Right lobe of liver (tissue), 6 donors: ENCODE data around the gene ADGRD1. TPM values are rescaled to one million over a fixed set of nuclear protein-coding genes. Genes with fewer than 3 reads are reported as not detected.

Experiments
- ATAC-seq, 4 donors: fragments of 200-7000 bp; cut with Tn5 transposase; one replicate each; pipeline ENCODE4 v1.9.1; 2020; ENCODE audit warnings: mild to moderate bottlenecking in 4 of 4, moderate library complexity in 4 of 4
- DNase-seq, 3 donors: peaks; one replicate each; pipeline ENCODE4 v3.0.0-alpha.2; 2020
- H3K27ac ChIP-seq, 3 donors: fragments of 200-600 bp; one replicate each; pipeline ENCODE4 v1.8.0; 2022
- H3K27me3 ChIP-seq, 2 donors: fragments of 200-600 bp; one replicate each; pipeline ENCODE4 v1.8.0; 2022
- H3K36me3 ChIP-seq, 4 donors: fragments of 200-600 bp; sonication (generic) in 1 of 4; one replicate each; pipeline versions ENCODE4 v1.5.1 to v1.8.0; 2017 to 2022; ENCODE audit warnings: control low read depth in 1 of 4
- H3K4me1 ChIP-seq, 4 donors: fragments of 200-600 bp; sonication (generic) in 1 of 4; one replicate each; pipeline versions ENCODE4 v1.5.1 to v1.8.0; 2017 to 2022; ENCODE audit warnings: control low read depth in 1 of 4
- H3K4me3 ChIP-seq, 3 donors: fragments of 200-600 bp; one replicate each; pipeline ENCODE4 v1.8.0; 2022
- H3K9me3 ChIP-seq, 4 donors: fragments of 200-600 bp; sonication (generic) in 1 of 4; one replicate each; pipeline versions ENCODE4 v1.5.1 to v1.8.0; 2017 to 2022; ENCODE audit warnings: control low read depth in 1 of 4
- CTCF ChIP-seq, 4 donors: fragments of 200-600 bp in 3 of 4; fragments of 450-650 bp in 1 of 4; IDR thresholded peaks; one replicate each; pipeline versions ENCODE4 v1.5.1 to v1.8.0; 2016 to 2022; ENCODE audit warnings: antibody characterized with exemption in 4 of 4, mild to moderate bottlenecking in 2 of 4
- POLR2A ChIP-seq: fragments of 450-650 bp; IDR thresholded peaks from one replicate; pipeline ENCODE4 v1.6.1; 2017; ENCODE audit warnings: antibody characterized with exemption, mild to moderate bottlenecking
- whole genome bisulfite sequencing: methylation state at CpG from one replicate; pipeline ENCODE4 v1.1.6; 2018; ENCODE audit warnings: low coverage, low lambda C conversion rate; ENCODE audit not compliant: insufficient coverage; ENCODE audit errors: missing lambda C conversion rate; 5-methylcytosine and 5-hydroxymethylcytosine counted together
- intact Hi-C, 2 donors: fragments of 100-400 bp; cut with DNase I; formaldehyde crosslinking; loops; one replicate each; pipeline versions ENCODE4 v1.11.2 to v1.14.1; 2022
- total RNA-seq, 6 experiments: library from RNA; depleted of rRNA in 2 of 6; stranded (reverse); fragments of >200 nt in 2 of 6; fragmentation: NEBNext Ultra II Directional in 3 of 6; extraction: Animal tissue kit (Norgen Biotek cat#: 25700) in 3 of 6; gene quantifications; one replicate each; pipeline versions ENCODE4 v1.1.0 to v1.2.4, GENCODE V29; 2016 to 2023
- donor health status: DM: no; HTN: yes; CAD: no.
- donor health status: DM: no; HTN: no; CAD: no.
- donor health status: DM: no; HTN: no; CAD: no.
- donor health status: DM: no; HTN: yes; CAD: no.
- donor health status: DM: no; HTN: yes; CAD: no.

The ADGRD1 gene
- total RNA-seq, 6 experiments from 2014 or later, result 4.7 to 17.0 (median 10.9) TPM

DNA sequence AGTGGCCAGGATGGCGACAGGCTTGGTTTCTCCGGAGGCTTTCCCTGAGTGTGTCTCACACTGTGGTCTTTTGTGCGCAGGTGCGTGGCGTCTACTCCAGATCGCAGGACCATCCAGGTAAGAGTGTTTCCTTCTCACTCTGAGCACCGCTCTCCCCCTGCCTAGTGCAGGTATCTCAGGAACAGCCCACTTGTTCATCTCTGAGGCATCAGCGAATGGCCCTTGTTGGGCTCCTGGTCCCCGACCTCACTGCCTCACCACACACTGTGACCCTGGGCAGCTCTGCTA, 781 bp downstream of the ADGRD1 start:
- ATAC-seq (peak in 2 of 4 donors; percentile 17 to 55), DNase-seq (no peak)

GRCh38 chr12:130955238-130955816, 1.6 kb downstream of the ADGRD1 start:
- no peak overlapping the region for H3K27ac ChIP-seq
- no peak for TF ChIP-seq POLR2A
- TF ChIP-seq CTCF (IDR thresholded peaks at IDR 0.05), result no peak
- H3K36me3 ChIP-seq, result no peaks in the 10 kb centered on the region
- WGBS, result 84% methylated on average over 7 of the region's 11 CpGs
- H3K27me3 ChIP-seq, result no peaks in the 10 kb centered on the region
- H3K4me3 ChIP-seq, result no peak overlapping the region
- no peak for ATAC-seq
- DNase-seq, result no peak
- H3K9me3 ChIP-seq, result no peaks in the 10 kb centered on the region
- intact Hi-C loops, result no loop called here
- H3K4me1 ChIP-seq, result peaks cover 0 to 20% (median 2%) of the 10 kb centered on the region in 4 donors

More for the DNA sequence above, 781 bp downstream of the ADGRD1 start:
- WGBS, result 21% methylated on average over 9 of the region's 9 CpGs
- no peak overlapping the region for H3K27ac ChIP-seq
- peaks cover 0 to 20% (median 2%) of the 10 kb centered on the region in 4 donors for H3K4me1 ChIP-seq
- H3K36me3 ChIP-seq, result no peaks in the 10 kb centered on the region
- H3K4me3 ChIP-seq, result peak overlapping the region; percentile 30 to 38 (median 36)
- intact Hi-C loops, result no loop called here
- H3K9me3 ChIP-seq, result no peaks in the 10 kb centered on the region
- TF ChIP-seq CTCF (IDR thresholded peaks at IDR 0.05), result no peak
- no peak for TF ChIP-seq POLR2A
- no peaks in the 10 kb centered on the region for H3K27me3 ChIP-seq

GRCh38 chr12:130956009-130956408, 2.3 kb downstream of the ADGRD1 start:
- DNase-seq, result peak in 1 of 3 donors; percentile 52
- H3K4me3 ChIP-seq, result no peak overlapping the region

DNA sequence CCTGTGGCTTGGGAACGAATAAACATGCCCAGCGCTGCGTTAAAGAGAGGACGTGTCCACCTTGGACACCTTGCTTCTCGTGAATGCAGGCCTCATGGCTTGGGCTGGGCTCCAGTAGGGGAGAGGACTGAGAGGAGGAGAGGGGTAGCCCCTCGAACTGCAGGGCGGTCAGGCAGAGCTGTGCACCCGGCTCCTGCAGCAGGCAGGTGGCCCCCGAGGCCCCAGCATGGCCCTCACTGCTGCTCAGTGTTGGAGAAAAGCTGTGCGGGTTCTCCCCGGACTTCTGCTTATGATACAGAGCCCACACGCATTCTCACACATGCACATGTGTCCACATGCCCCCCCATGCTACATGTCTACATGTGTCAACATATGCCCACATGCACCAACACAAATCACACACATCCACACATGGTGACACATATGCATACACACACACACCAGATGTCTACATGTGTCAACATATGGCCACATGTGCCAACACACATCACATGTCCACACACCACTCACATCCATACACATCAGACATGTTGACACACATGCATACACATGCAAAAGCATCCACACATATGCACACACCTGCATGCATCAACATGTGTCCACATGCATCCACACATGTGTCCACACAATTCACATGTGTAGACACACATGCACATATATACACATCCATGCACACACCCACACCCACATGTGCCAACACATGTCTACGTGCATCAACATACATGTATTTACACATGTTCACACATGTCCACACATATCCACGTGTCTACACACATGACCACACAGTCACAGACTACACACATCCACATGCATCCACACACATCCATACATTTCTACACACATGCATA, 3.0 kb downstream of the ADGRD1 start:
- ATAC-seq (no peak), DNase-seq (no peak)
- no peaks in the 10 kb centered on the region for H3K27me3 ChIP-seq
- no peak for TF ChIP-seq POLR2A
- no peak for TF ChIP-seq CTCF (IDR thresholded peaks at IDR 0.05)
- no peak overlapping the region for H3K27ac ChIP-seq
- H3K4me3 ChIP-seq, result no peak overlapping the region
- H3K4me1 ChIP-seq, result peaks cover 0 to 20% (median 2%) of the 10 kb centered on the region in 4 donors
- H3K9me3 ChIP-seq, result no peaks in the 10 kb centered on the region
- intact Hi-C loops, result no loop called here
- H3K36me3 ChIP-seq, result no peaks in the 10 kb centered on the region
- 67% methylated on average over 3 of the region's 14 CpGs for WGBS

More at GRCh38 chr12:130956009-130956408, 2.3 kb downstream of the ADGRD1 start:
- intact Hi-C loops, result no loop called here
- 59% methylated on average over 3 of the region's 11 CpGs for WGBS
- ATAC-seq, result peak; percentile 26 to 34 (median 30)
- Histone ChIP-seq H3K36me3 (no peaks in the 10 kb centered on the region), H3K4me1 (peaks cover 0 to 20% (median 2%) of the 10 kb centered on the region in 4 donors), H3K27me3 (no peaks in the 10 kb centered on the region), H3K27ac (no peak overlapping the region), H3K9me3 (no peaks in the 10 kb centered on the region)
- no peak for TF ChIP-seq CTCF (IDR thresholded peaks at IDR 0.05)
- no peak for TF ChIP-seq POLR2A
